Adrenal gland (tissue), 12 donors: Measurements from ENCODE around the gene LAYN. TPM values are rescaled to one million over a fixed set of nuclear protein-coding genes. Genes with fewer than 3 reads are reported as not detected.

Experiments used
- DNase-seq, 7 donors: peaks; one replicate each; pipeline ENCODE4 v3.0.0-alpha.2; 2019 to 2020
- H3K27ac ChIP-seq, 5 donors: fragments of 200-600 bp; sonication (generic) in 4 of 5; 1 replicate in 3 of 5; 2 replicates in 2 of 5; pipeline versions ENCODE4 v1.5.1 to v1.8.0; 2016 to 2020; ENCODE audit warnings: mild to moderate bottlenecking in 1 of 5
- H3K27me3 ChIP-seq: fragments of 200-600 bp; 2 replicates; pipeline ENCODE4 v1.8.0; 2021
- H3K36me3 ChIP-seq, 2 donors: fragments of 200-600 bp; replicated peaks in 1 of 2; 1 replicate in 1 of 2; 2 replicates in 1 of 2; pipeline versions ENCODE4 v1.5.1 to v1.8.0; 2018 to 2022
- H3K4me1 ChIP-seq, 2 donors: fragments of 200-600 bp; replicated peaks in 1 of 2; 1 replicate in 1 of 2; 2 replicates in 1 of 2; pipeline versions ENCODE4 v1.5.1 to v1.8.0; 2018 to 2021
- H3K4me3 ChIP-seq, 4 donors: fragments of 200-600 bp; sonication (generic) in 3 of 4; one replicate each; pipeline ENCODE4 v1.5.1; 2016 to 2018
- H3K9me3 ChIP-seq, 3 donors: fragments of 200-600 bp; sonication (generic) in 1 of 3; replicated peaks in 1 of 3; 1 replicate in 2 of 3; 2 replicates in 1 of 3; pipeline versions ENCODE4 v1.5.1 to v1.8.0; 2016 to 2021
- CTCF ChIP-seq, 6 experiments: fragments of 450-650 bp in 4 of 6; fragments of 200-600 bp in 2 of 6; sonication (generic) in 1 of 6; IDR thresholded peaks; 1 replicate in 5 of 6; 2 replicates in 1 of 6; pipeline versions ENCODE4 v1.5.1 to v1.8.0; 2016 to 2021; ENCODE audit warnings: antibody characterized with exemption in 6 of 6, mild to moderate bottlenecking in 2 of 6, moderate library complexity in 1 of 6
- POLR2A ChIP-seq, 2 donors: fragments of 450-650 bp; IDR thresholded peaks; one replicate each; pipeline ENCODE4 v1.6.1; 2017; ENCODE audit warnings: antibody characterized with exemption in 2 of 2, mild to moderate bottlenecking in 2 of 2, moderate library complexity in 1 of 2
- WGBS, 4 donors: extraction: QIAGEN DNeasy Blood & Tissue Kit in 2 of 4; methylation state at CpG; one replicate each; pipeline versions ENCODE4 v1.1.5 to v1.1.7; 2013 to 2017; 5-methylcytosine and 5-hydroxymethylcytosine counted together
- intact Hi-C, 2 donors: fragments of 100-400 bp; cut with DNase I; formaldehyde crosslinking; loops; one replicate each; pipeline versions ENCODE4 v1.14.1 to v1.15.0; 2022 to 2023
- polyA plus RNA-seq, 3 donors: library from polyadenylated mRNA; stranded (reverse); fragments of 200-250 nt in 2 of 3; fragments of 350-450 nt in 1 of 3; fragmentation: Illumina TruSeq in 1 of 3; extraction: RNeasy Lipid Tissue Mini Kit (QIAGEN cat#74804) in 1 of 3; gene quantifications; one replicate each; pipeline ENCODE4 v1.2.3, GENCODE V29; 2013 to 2014
- total RNA-seq, 9 donors: library from RNA; depleted of rRNA in 4 of 9; stranded (reverse); fragments of >200 nt in 4 of 9; fragments of 120-200 nt in 1 of 9; fragmentation: NEBNext Ultra II Directional in 1 of 9; extraction: Animal tissue kit (Norgen Biotek cat#: 25700) in 1 of 9; gene quantifications; one replicate each; pipeline versions ENCODE4 v1.1.0 to v1.2.4, GENCODE V29; 2013 to 2023
- donor health status: healthy with polysubstance abuse.
- donor health status: Bipolar disorder and iron deficiency.
- donor health status: DM: yes; HTN: yes; CAD: no.
- donor health status: DM: no; HTN: no; CAD: no.
- donor health status: DM: no; HTN: no; CAD: no.
- donor health status: DM: yes; HTN: yes; CAD: no.

Gene LAYN
- total and polyA plus RNA-seq, 12 donors, result 1.5 to 5.4 (median 2.2) TPM

- intact Hi-C loops, result loop anchor here (5.0 kb wide), 1 partner anchor 175 kb away; no protein-coding TSS in a partner anchor
- Histone ChIP-seq H3K36me3 (no peaks in the 10 kb centered on the region), H3K9me3 (no peaks in the 10 kb centered on the region), H3K27ac (peak within 1 kb of the TSS; percentile 81 to 99 (median 98)), H3K4me3 (peak within 1 kb of the TSS; percentile 39 to 99 (median 78)), H3K4me1 (peaks cover 17 to 41% of the 10 kb centered on the region in 2 donors), H3K27me3 (no peaks in the 10 kb centered on the region)
- peak; percentile 95 to 97 (median 96) for DNase-seq
- TF ChIP-seq POLR2A (IDR thresholded peaks at IDR 0.05), result peak; percentile 42 to 70
- TF ChIP-seq CTCF (IDR thresholded peaks at IDR 0.05), result peak; percentile 67 to 99 (median 92)
- WGBS, 4 donors, result 0 to 1% (median 0%) methylated on average over 8 to 100 of the region's 100 CpGs
Measured at GRCh38 chr11:111601979-111602864, 61.7 kb downstream of the LAYN start, which contains the start of gene SIK2. Gene SIK2 (plus strand): TSS chr11:111602449. CDS start chr11:111602564, 115 bp downstream.

GRCh38 chr11:111602865-111603610 is 62.5 kb downstream of the LAYN start:
- H3K4me3 ChIP-seq, result peak overlapping the region; percentile 39 to 99 (median 78)
- H3K4me1 ChIP-seq, result peaks cover 23 to 41% of the 10 kb centered on the region in 2 donors
- peak overlapping the region; percentile 81 to 99 (median 98) for H3K27ac ChIP-seq
- peak in 6 of 7 donors; percentile 25 to 57 (median 49) for DNase-seq
- 0 to 1% (median 1%) methylated on average over 12 to 44 of the region's 44 CpGs for WGBS, 4 donors
- no peaks in the 10 kb centered on the region for H3K9me3 ChIP-seq
- intact Hi-C loops, result loop anchor here (5.0 kb wide), 1 partner anchor 174 kb away; no protein-coding TSS in a partner anchor
- H3K27me3 ChIP-seq, result no peaks in the 10 kb centered on the region
- TF ChIP-seq POLR2A (IDR thresholded peaks at IDR 0.05) (no peak), CTCF (IDR thresholded peaks at IDR 0.05) (no peak)
- no peaks in the 10 kb centered on the region for H3K36me3 ChIP-seq

- peaks cover 23 to 41% of the 10 kb centered on the region in 2 donors for H3K4me1 ChIP-seq
- no peaks in the 10 kb centered on the region for H3K27me3 ChIP-seq
- no peak for DNase-seq
- peak overlapping the region in 3 of 4 donors; percentile 6 to 99 (median 89) for H3K4me3 ChIP-seq
- TF ChIP-seq POLR2A (IDR thresholded peaks at IDR 0.05), result no peak
- TF ChIP-seq CTCF (IDR thresholded peaks at IDR 0.05), result no peak
- intact Hi-C loops, result loop anchor here (5.0 kb wide), 1 partner anchor 174 kb away; no protein-coding TSS in a partner anchor
- peak overlapping the region; percentile 81 to 99 (median 98) for H3K27ac ChIP-seq
- H3K36me3 ChIP-seq, result no peaks in the 10 kb centered on the region
- H3K9me3 ChIP-seq, result no peaks in the 10 kb centered on the region
- 2 to 5% (median 4%) methylated on average over 7 of the region's 7 CpGs for WGBS, 4 donors
Measured at GRCh38 chr11:111603611-111604130, 63.2 kb downstream of the LAYN start.
